HepG2 (cell line): Measurements from ENCODE around the gene IST1. TPM values are rescaled to one million over a fixed set of nuclear protein-coding genes. Genes with fewer than 3 reads are reported as not detected.

Experiments
- ASH2L ChIP-seq: fragments of 300-600, 200-600 bp; sonication (generic); IDR thresholded peaks from 2 replicates; pipeline ENCODE4 v1.7.0; 2017; ENCODE audit warnings: low read depth, mild to moderate bottlenecking, moderate library complexity, mixed read lengths, low read length; ENCODE audit not compliant: insufficient read length
- ATAD3A ChIP-seq: sonication (generic); formaldehyde crosslinking; IDR thresholded peaks from 2 replicates; pipeline ENCODE4 v1.4.0; 2020; ENCODE audit warnings: missing genetic modification reagents
- DMAP1 ChIP-seq: IDR thresholded peaks from 2 replicates; pipeline ENCODE4 v1.6.1; 2016
- EHMT2 ChIP-seq: fragments of 200-600 bp; sonication (generic); IDR thresholded peaks from 2 replicates; pipeline ENCODE4 v1.7.0; 2017; ENCODE audit warnings: antibody characterized with exemption, low read depth, low read length, borderline replicate concordance
- GATA4 ChIP-seq: sonication (generic); IDR thresholded peaks from 2 replicates; pipeline ENCODE4 v1.6.1; 2016; ENCODE audit warnings: antibody characterized with exemption, low read depth, borderline replicate concordance
- HMG20B ChIP-seq: conservative IDR thresholded peaks from 2 replicates; pipeline ENCODE4 v1.6.1; 2016; ENCODE audit warnings: missing genetic modification reagents, missing compliant biosample characterization
- IKZF4 ChIP-seq: sonication (generic); formaldehyde crosslinking; IDR thresholded peaks from 2 replicates; pipeline ENCODE4 v1.5.1; 2020; ENCODE audit warnings: borderline replicate concordance, mild to moderate bottlenecking, low read depth, missing genetic modification reagents; ENCODE audit errors: not compliant biosample characterization
- MXI1 ChIP-seq: IDR thresholded peaks from 3 replicates; pipeline ENCODE4 v1.6.1; 2012; ENCODE audit warnings: low read depth, low read length, inconsistent platforms, borderline replicate concordance
- PLRG1 ChIP-seq: fragments of 450-650 bp; conservative IDR thresholded peaks from 2 replicates; pipeline ENCODE4 v1.6.1; 2016
- SNRNP70 ChIP-seq: fragments of 200-400 bp; formaldehyde crosslinking; IDR thresholded peaks from 2 replicates; pipeline ENCODE4 v1.6.1; 2017; ENCODE audit warnings: mild to moderate bottlenecking, low read depth, low read length, moderate library complexity
- SOX6 ChIP-seq, 2 experiments: fragments of 450-650 bp in 1 of 2; sonication (generic) in 1 of 2; formaldehyde crosslinking in 1 of 2; IDR thresholded peaks; 2 replicates each; pipeline versions ENCODE4 v1.4.0 to v1.6.1; 2017 to 2020; ENCODE audit warnings: antibody characterized with exemption in 1 of 2, mild to moderate bottlenecking in 1 of 2, missing genetic modification reagents in 1 of 2
- STAT5B ChIP-seq: sonication (generic); formaldehyde crosslinking; IDR thresholded peaks from 2 replicates; pipeline ENCODE4 v1.4.0; 2020; ENCODE audit warnings: missing genetic modification reagents
- TBX2 ChIP-seq: sonication (generic); formaldehyde crosslinking; IDR thresholded peaks from 2 replicates; pipeline ENCODE4 v1.5.0; 2020; ENCODE audit warnings: missing genetic modification reagents, mild to moderate bottlenecking, borderline replicate concordance
- THYN1 ChIP-seq: sonication (generic); formaldehyde crosslinking; IDR thresholded peaks from 2 replicates; pipeline ENCODE4 v1.8.1; 2023; ENCODE audit warnings: low read depth, mild to moderate bottlenecking, moderate library complexity, missing genetic modification reagents, borderline replicate concordance
- WIZ ChIP-seq: sonication (generic); formaldehyde crosslinking; IDR thresholded peaks from 2 replicates; pipeline ENCODE4 v1.5.1; 2020; ENCODE audit warnings: mild to moderate bottlenecking, missing genetic modification reagents
- ZKSCAN5 ChIP-seq: sonication (generic); formaldehyde crosslinking; IDR thresholded peaks from 2 replicates; pipeline ENCODE4 v1.5.1; 2020; ENCODE audit warnings: mild to moderate bottlenecking, missing genetic modification reagents
- ZNF543 ChIP-seq: sonication (generic); formaldehyde crosslinking; IDR thresholded peaks from 2 replicates; pipeline ENCODE4 v1.4.0; 2020; ENCODE audit warnings: mild to moderate bottlenecking, missing genetic modification reagents
- ZNF879 ChIP-seq: sonication (generic); formaldehyde crosslinking; IDR thresholded peaks from 2 replicates; pipeline ENCODE4 v1.8.1; 2023; ENCODE audit warnings: missing genetic modification reagents
- polyA plus RNA-seq, 8 experiments: library from polyadenylated mRNA; depleted of rRNA in 3 of 8; stranded (reverse) in 7 of 8; unstranded in 1 of 8; fragments of >200 nt; fragmentation: Illumina TruSeq in 4 of 8; extraction: Trizol in 4 of 8; gene quantifications; 2 replicates each; pipeline versions ENCODE4 v1.2.1 to v1.2.3, GENCODE V29; 2011 to 2016; ENCODE audit warnings: low read depth in 4 of 8, missing spikeins in 1 of 8, mixed read lengths in 1 of 8; ENCODE audit not compliant: insufficient read depth in 1 of 8
- total RNA-seq, 5 experiments: library from RNA; depleted of rRNA; stranded (reverse); fragments of >200 nt; fragmentation: Illumina TruSeq; extraction: Trizol; gene quantifications; 2 replicates each; pipeline ENCODE4 v1.2.3, GENCODE V29; 2016; ENCODE audit warnings: low read depth in 1 of 5
- TF ChIP-seq, protein P1 (sequence below): conservative IDR thresholded peaks from 2 replicates; pipeline ENCODE4 v1.6.1; 2018; ENCODE audit warnings: missing genetic modification reagents
- TF ChIP-seq, protein P2 (sequence below): sonication (generic); formaldehyde crosslinking; IDR thresholded peaks from 2 replicates; pipeline ENCODE4 v1.9.0; 2021; ENCODE audit warnings: mild to moderate bottlenecking, missing genetic modification reagents
- TF ChIP-seq, protein P3 (sequence below): sonication (generic); formaldehyde crosslinking; IDR thresholded peaks from 2 replicates; pipeline ENCODE4 v1.8.1; 2023; ENCODE audit warnings: mild to moderate bottlenecking, moderate library complexity, missing genetic modification reagents

IST1 gene
- total and polyA plus RNA-seq, 2 of the 13 experiments (the other 11 are each of a cell fraction or from before 2014, with no cell fraction given): 346 to 415 TPM

DNA sequence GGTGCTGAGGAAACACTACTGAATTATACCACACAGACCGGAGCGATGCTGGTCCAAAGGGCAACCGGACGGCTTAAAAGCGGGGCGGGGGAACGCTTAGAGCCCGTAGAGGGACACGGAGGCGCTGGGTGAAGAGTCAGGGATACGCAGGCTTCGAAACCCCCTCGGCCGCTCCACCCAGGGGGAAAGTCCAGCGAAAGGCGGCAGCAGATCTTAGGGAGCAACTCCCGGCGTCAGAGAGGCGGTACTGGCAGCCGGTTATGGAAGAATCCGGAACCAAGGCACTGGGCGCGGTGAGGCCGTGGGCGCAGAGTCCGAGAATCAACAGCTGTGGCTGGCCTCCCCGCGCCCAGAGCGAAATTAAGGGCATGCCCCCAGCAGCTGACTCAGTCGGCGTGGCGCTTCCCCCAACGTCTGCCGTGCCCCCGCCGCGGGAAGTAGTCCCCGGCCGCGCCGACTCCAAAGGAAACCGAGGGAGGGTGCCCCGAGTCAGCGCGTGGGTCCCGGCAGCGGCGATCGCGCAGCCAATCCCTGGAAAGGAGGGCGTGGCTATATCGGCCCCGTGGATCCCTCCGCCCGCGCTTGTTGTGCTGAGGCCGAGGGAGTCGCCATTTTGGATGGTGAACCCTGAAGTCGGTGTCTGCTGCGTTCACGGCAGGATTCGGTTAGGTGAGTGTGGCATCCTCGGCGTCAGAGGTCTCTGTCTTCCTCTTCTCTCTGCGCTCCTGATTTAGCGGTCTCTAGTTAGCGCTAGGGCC, at the start of gene IST1 (continued):
- TF ChIP-seq STAT5B (CRISPR knock-in tag) (peak; percentile 88; the same call in 1 of the 2 replicates), TBX2 (CRISPR knock-in tag) (peak; percentile 96), SOX6 (IDR thresholded peaks at IDR 0.05) (no peak), SOX6 (CRISPR knock-in tag; IDR thresholded peaks at IDR 0.05) (peak; percentile 88), ZNF879 (CRISPR knock-in tag) (no peak; the same call in none of the 2 replicates), ATAD3A (CRISPR knock-in tag) (no peak), EHMT2 (peak; percentile 22; the same call in 1 of the 2 replicates), ZNF543 (CRISPR knock-in tag) (peak; percentile 89; the same call in 1 of the 2 replicates), THYN1 (CRISPR knock-in tag) (peak; percentile 72; the same call in 1 of the 2 replicates), ZKSCAN5 (peak; percentile 42; the same call in 1 of the 2 replicates), WIZ (CRISPR knock-in tag) (peak; percentile 62; the same call in 1 of the 2 replicates), DMAP1 (CRISPR knock-in tag) (peak; percentile 99), MXI1 (peak; percentile 90; the same call in 1 of the 3 replicates), GATA4 (peak; percentile 48; the same call in 1 of the 2 replicates), SNRNP70 (no peak), IKZF4 (CRISPR knock-in tag) (peak; percentile 42), ASH2L (peak; percentile 97), PLRG1 (no peak), HMG20B (CRISPR knock-in tag) (peak; percentile 92)
- TF ChIP-seq, protein P1, sequence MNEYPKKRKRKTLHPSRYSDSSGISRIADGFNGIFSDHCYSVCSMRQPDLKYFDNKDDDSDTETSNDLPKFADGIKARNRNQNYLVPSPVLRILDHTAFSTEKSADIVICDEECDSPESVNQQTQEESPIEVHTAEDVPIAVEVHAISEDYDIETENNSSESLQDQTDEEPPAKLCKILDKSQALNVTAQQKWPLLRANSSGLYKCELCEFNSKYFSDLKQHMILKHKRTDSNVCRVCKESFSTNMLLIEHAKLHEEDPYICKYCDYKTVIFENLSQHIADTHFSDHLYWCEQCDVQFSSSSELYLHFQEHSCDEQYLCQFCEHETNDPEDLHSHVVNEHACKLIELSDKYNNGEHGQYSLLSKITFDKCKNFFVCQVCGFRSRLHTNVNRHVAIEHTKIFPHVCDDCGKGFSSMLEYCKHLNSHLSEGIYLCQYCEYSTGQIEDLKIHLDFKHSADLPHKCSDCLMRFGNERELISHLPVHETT: peak; percentile 94
- TF ChIP-seq, protein P2, sequence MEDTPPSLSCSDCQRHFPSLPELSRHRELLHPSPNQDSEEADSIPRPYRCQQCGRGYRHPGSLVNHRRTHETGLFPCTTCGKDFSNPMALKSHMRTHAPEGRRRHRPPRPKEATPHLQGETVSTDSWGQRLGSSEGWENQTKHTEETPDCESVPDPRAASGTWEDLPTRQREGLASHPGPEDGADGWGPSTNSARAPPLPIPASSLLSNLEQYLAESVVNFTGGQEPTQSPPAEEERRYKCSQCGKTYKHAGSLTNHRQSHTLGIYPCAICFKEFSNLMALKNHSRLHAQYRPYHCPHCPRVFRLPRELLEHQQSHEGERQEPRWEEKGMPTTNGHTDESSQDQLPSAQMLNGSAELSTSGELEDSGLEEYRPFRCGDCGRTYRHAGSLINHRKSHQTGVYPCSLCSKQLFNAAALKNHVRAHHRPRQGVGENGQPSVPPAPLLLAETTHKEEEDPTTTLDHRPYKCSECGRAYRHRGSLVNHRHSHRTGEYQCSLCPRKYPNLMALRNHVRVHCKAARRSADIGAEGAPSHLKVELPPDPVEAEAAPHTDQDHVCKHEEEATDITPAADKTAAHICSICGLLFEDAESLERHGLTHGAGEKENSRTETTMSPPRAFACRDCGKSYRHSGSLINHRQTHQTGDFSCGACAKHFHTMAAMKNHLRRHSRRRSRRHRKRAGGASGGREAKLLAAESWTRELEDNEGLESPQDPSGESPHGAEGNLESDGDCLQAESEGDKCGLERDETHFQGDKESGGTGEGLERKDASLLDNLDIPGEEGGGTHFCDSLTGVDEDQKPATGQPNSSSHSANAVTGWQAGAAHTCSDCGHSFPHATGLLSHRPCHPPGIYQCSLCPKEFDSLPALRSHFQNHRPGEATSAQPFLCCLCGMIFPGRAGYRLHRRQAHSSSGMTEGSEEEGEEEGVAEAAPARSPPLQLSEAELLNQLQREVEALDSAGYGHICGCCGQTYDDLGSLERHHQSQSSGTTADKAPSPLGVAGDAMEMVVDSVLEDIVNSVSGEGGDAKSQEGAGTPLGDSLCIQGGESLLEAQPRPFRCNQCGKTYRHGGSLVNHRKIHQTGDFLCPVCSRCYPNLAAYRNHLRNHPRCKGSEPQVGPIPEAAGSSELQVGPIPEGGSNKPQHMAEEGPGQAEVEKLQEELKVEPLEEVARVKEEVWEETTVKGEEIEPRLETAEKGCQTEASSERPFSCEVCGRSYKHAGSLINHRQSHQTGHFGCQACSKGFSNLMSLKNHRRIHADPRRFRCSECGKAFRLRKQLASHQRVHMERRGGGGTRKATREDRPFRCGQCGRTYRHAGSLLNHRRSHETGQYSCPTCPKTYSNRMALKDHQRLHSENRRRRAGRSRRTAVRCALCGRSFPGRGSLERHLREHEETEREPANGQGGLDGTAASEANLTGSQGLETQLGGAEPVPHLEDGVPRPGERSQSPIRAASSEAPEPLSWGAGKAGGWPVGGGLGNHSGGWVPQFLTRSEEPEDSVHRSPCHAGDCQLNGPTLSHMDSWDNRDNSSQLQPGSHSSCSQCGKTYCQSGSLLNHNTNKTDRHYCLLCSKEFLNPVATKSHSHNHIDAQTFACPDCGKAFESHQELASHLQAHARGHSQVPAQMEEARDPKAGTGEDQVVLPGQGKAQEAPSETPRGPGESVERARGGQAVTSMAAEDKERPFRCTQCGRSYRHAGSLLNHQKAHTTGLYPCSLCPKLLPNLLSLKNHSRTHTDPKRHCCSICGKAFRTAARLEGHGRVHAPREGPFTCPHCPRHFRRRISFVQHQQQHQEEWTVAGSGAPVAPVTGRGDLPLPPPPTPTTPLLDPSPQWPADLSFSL (CRISPR knock-in tag): no peak
- TF ChIP-seq, protein P3, sequence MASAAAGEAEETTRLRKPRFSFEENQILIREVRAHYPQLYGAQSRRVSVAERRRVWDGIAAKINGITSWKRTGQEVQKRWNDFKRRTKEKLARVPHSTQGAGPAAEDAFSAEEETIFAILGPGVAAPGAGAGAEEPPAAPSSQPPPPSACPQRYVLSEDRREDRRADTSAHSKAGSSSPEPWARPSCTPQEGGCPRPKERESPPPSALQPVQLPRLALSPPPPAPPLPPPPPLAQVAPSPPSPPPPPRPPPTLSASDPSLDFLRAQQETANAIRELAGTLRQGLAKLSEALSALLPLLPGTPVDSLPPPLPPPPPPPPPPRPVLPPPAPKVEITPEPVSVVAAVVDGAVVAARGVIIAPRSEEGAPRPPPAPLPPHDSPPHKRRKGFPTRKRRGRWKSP (CRISPR knock-in tag): peak; percentile 91
